ENCODE data around the gene CELSR1. TPM values are rescaled to one million over a fixed set of nuclear protein-coding genes. Genes with fewer than 3 reads are reported as not detected.
A peak's percentile ranks its signal among the peaks of the same experiment; 100 is the strongest.

CELSR1 gene
- polyA plus RNA-seq, 1 experiment, result 1.0 TPM

DNA sequence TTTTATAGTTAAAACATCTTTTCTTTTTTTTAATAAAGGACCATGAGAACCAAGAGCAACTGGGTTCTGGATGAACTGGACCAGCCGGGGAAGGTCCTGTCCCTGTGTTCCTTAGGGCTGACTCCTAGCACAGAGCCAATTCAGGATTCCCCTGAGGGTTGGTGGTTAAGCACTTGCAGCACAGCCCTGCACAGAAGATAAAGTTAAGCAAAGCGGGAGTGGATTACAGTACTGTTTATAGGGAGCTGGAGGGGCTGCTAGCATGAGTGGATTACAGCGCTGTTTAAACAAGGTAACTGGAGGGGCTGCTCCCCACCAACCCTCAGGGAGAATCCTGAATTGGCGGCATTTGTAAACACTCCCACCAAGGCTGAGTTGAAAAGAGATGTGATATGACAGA is 90.6 kb downstream of the CELSR1 start:
- no peak for DNase-seq (ENCODE audit: low read depth)
- TF ChIP-seq, protein P1, sequence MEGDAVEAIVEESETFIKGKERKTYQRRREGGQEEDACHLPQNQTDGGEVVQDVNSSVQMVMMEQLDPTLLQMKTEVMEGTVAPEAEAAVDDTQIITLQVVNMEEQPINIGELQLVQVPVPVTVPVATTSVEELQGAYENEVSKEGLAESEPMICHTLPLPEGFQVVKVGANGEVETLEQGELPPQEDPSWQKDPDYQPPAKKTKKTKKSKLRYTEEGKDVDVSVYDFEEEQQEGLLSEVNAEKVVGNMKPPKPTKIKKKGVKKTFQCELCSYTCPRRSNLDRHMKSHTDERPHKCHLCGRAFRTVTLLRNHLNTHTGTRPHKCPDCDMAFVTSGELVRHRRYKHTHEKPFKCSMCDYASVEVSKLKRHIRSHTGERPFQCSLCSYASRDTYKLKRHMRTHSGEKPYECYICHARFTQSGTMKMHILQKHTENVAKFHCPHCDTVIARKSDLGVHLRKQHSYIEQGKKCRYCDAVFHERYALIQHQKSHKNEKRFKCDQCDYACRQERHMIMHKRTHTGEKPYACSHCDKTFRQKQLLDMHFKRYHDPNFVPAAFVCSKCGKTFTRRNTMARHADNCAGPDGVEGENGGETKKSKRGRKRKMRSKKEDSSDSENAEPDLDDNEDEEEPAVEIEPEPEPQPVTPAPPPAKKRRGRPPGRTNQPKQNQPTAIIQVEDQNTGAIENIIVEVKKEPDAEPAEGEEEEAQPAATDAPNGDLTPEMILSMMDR (IDR thresholded peaks at IDR 0.05; ENCODE audit: insufficient read depth, low read depth, low read length), result no peak
- ChIA-PET POLR2A (no interaction called here), CTCF (interaction anchor here (2.5 kb wide), 1 partner anchor 79 kb away, joined by 6 read pairs; no protein-coding TSS in a partner anchor)
- H3K36me3 ChIP-seq (ENCODE audit: control insufficient read depth, insufficient read depth, low read length), result no peaks in the 10 kb centered on the region
- peaks cover 1% of the 10 kb centered on the region for H3K27me3 ChIP-seq (ENCODE audit: control insufficient read depth, insufficient read depth, low read length)
- H3K4me3 ChIP-seq (ENCODE audit: low read depth, low read length), result no peak overlapping the region

- DNase-seq (ENCODE audit: low read depth), result no peak
- Histone ChIP-seq H3K36me3 (ENCODE audit: control insufficient read depth, insufficient read depth, low read length) (no peaks in the 10 kb centered on the region), H3K27me3 (ENCODE audit: control insufficient read depth, insufficient read depth, low read length) (peaks cover 1% of the 10 kb centered on the region), H3K4me3 (ENCODE audit: low read depth, low read length) (no peak overlapping the region)
- ChIA-PET POLR2A (no interaction called here), CTCF (interaction anchor here (0.6 kb wide), 1 partner anchor 1225 kb away, joined by 4 read pairs; no protein-coding TSS in a partner anchor)
- TF ChIP-seq, protein P1 (IDR thresholded peaks at IDR 0.05; ENCODE audit: insufficient read depth, low read depth, low read length), result no peak
Measured at GRCh38 chr22:46445771-46446420, 91.5 kb downstream of the CELSR1 start.

GRCh38 chr22:46444390-46444854 is 93.0 kb downstream of the CELSR1 start:
- DNase-seq (ENCODE audit: low read depth), result no peak
- Histone ChIP-seq H3K27me3 (ENCODE audit: control insufficient read depth, insufficient read depth, low read length) (peaks cover 1% of the 10 kb centered on the region), H3K36me3 (ENCODE audit: control insufficient read depth, insufficient read depth, low read length) (no peaks in the 10 kb centered on the region), H3K4me3 (ENCODE audit: low read depth, low read length) (no peak overlapping the region)
- TF ChIP-seq, protein P1 (IDR thresholded peaks at IDR 0.05; ENCODE audit: insufficient read depth, low read depth, low read length), result 0 out of 2 replicates have a peak, but pooled peaks have one; percentile 10
- POLR2A ChIA-PET, result no interaction called here
- CTCF ChIA-PET, result no interaction called here

- Histone ChIP-seq H3K27me3 (ENCODE audit: control insufficient read depth, insufficient read depth, low read length) (peaks cover 1% of the 10 kb centered on the region), H3K36me3 (ENCODE audit: control insufficient read depth, insufficient read depth, low read length) (no peaks in the 10 kb centered on the region), H3K4me3 (ENCODE audit: low read depth, low read length) (no peak overlapping the region)
- POLR2A ChIA-PET, result no interaction called here
- no peak for DNase-seq (ENCODE audit: low read depth)
- TF ChIP-seq, protein P1 (IDR thresholded peaks at IDR 0.05; ENCODE audit: insufficient read depth, low read depth, low read length), result no peak
- CTCF ChIA-PET, result no interaction called here
Measured at GRCh38 chr22:46443850-46444389, 93.5 kb downstream of the CELSR1 start.

DNA sequence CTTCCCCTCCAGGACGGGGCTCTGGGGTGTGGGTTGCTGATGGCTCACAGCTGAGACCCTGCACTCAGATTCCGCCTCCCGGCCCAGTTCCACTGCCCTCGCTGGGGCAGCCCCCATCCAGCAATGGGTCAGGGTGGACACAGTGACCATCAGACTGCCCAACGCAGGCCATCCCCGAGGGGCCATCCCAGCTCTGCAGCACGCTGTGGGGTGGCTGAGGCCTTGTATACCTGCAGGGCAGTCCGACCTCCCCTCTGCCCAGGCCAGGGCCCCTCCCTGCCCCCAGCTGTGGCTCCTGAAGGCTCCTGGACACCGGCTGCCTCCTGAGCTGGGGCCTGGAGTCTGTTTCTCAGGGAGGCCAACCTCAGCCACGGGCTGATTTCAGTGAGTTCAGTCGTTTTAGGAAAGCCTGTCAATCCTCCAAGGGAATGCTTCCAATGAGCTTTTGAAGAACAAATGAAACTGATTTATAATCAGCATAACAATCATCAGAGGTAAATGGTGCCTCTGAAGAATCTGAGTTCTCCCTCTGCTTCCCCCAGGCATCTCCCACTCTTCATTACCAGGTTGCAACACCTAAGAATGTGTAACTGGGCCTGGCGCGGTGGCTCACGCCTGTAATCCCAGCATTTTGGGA is 95.1 kb downstream of the CELSR1 start:
- TF ChIP-seq, protein P1 (IDR thresholded peaks at IDR 0.05; ENCODE audit: insufficient read depth, low read depth, low read length), result no peak

More for the DNA sequence above, 95.1 kb downstream of the CELSR1 start:
- ChIA-PET CTCF (no interaction called here), POLR2A (no interaction called here)
- Histone ChIP-seq H3K4me3 (ENCODE audit: low read depth, low read length) (no peak overlapping the region), H3K27me3 (ENCODE audit: control insufficient read depth, insufficient read depth, low read length) (peaks cover under 1% of the 10 kb centered on the region), H3K36me3 (ENCODE audit: control insufficient read depth, insufficient read depth, low read length) (no peaks in the 10 kb centered on the region)
- DNase-seq (ENCODE audit: low read depth), result no peak
